Measurements from ENCODE around the gene AGPAT1.

Gene AGPAT1

GRCh38 chr6:32140420-32141046 is 35.4 kb downstream of the AGPAT1 start:
- no peak for DNase-seq (ENCODE audit: low read depth)
- no peak overlapping the region for H3K4me3 ChIP-seq (ENCODE audit: low read length)
- TF ChIP-seq CTCF (conservative IDR thresholded peaks at IDR 0.05; ENCODE audit: low read depth, low read length): no peak

GRCh38 chr6:32139590-32139989 is 36.3 kb downstream of the AGPAT1 start:
- no peak for DNase-seq (ENCODE audit: low read depth)
- H3K4me3 ChIP-seq (ENCODE audit: low read length): no peak overlapping the region
- TF ChIP-seq CTCF (conservative IDR thresholded peaks at IDR 0.05; ENCODE audit: low read depth, low read length): no peak

- TF ChIP-seq CTCF (conservative IDR thresholded peaks at IDR 0.05; ENCODE audit: low read depth, low read length): no peak
- DNase-seq (ENCODE audit: low read depth): no peak
- H3K4me3 ChIP-seq (ENCODE audit: low read length): no peak overlapping the region
These were observed 38.4 kb downstream of the AGPAT1 start for GRCh38 chr6:32137454-32137853.

- DNase-seq (ENCODE audit: low read depth): no peak
- no peak for TF ChIP-seq CTCF (conservative IDR thresholded peaks at IDR 0.05; ENCODE audit: low read depth, low read length)
- H3K4me3 ChIP-seq (ENCODE audit: low read length): no peak overlapping the region
These were observed 42.1 kb downstream of the AGPAT1 start for GRCh38 chr6:32133786-32134185.

GRCh38 chr6:32132110-32132509 is 43.8 kb downstream of the AGPAT1 start:
- no peak for DNase-seq (ENCODE audit: low read depth)
- no peak for TF ChIP-seq CTCF (conservative IDR thresholded peaks at IDR 0.05; ENCODE audit: low read depth, low read length)

GRCh38 chr6:32131439-32131948 is 44.4 kb downstream of the AGPAT1 start:
- no peak for DNase-seq (ENCODE audit: low read depth)
- H3K4me3 ChIP-seq (ENCODE audit: low read length): no peak overlapping the region

More at GRCh38 chr6:32132110-32132509, 43.8 kb downstream of the AGPAT1 start:
- H3K4me3 ChIP-seq (ENCODE audit: low read length): no peak overlapping the region

More at GRCh38 chr6:32131439-32131948, 44.4 kb downstream of the AGPAT1 start:
- no peak for TF ChIP-seq CTCF (conservative IDR thresholded peaks at IDR 0.05; ENCODE audit: low read depth, low read length)

Data from retinal pigment epithelial cell (primary cell).